PC-9 (cell line): ENCODE results near the gene PALMD. TPM values are rescaled to one million over a fixed set of nuclear protein-coding genes. Genes with fewer than 3 reads are reported as not detected.

ENCODE experiments used
- BruUV-seq: library from RNA; stranded (reverse); fragments of 400-500 nt; replicated peaks from 2 replicates; lab custom pipeline; 2021; lab: Mats Ljungman, UMichigan
- CTCF ChIA-PET: fragments of 300-600 bp; sonication (Branson Sonifier 250); formaldehyde crosslinking; loops from one replicate; lab custom pipeline; 2022; ENCODE audit warnings: antibody characterized with exemption; lab: Charles Lee
- POLR2A ChIA-PET: fragments of 300-600 bp; sonication (Branson Sonifier 250); formaldehyde crosslinking; loops from one replicate; lab custom pipeline; 2022; ENCODE audit warnings: antibody characterized with exemption; ENCODE audit not compliant: unreplicated experiment; lab: Charles Lee
- DNase-seq, 2 experiments: peaks; one replicate each; pipeline versions ENCODE4 v3.0.0 to v3.0.0-alpha.2; 2015 to 2022; ENCODE audit warnings: mixed read lengths in 1 of 2
- H2AFZ ChIP-seq: fragments of 200-600 bp; sonication (generic); 2 replicates; pipeline ENCODE4 v1.8.1; 2017; ENCODE audit warnings: antibody characterized with exemption
- H3F3A ChIP-seq: fragments of 200-600 bp; sonication (generic); 2 replicates; pipeline ENCODE4 v1.8.1; 2017; ENCODE audit warnings: antibody characterized with exemption, mild to moderate bottlenecking, low read depth; ENCODE audit not compliant: insufficient read depth
- H3K27ac ChIP-seq: fragments of 200-600 bp; sonication (generic); 2 replicates; pipeline ENCODE4 v1.6.1; 2016; ENCODE audit warnings: mixed run types
- H3K27me3 ChIP-seq: fragments of 200-600 bp; sonication (generic); 2 replicates; pipeline ENCODE4 v1.6.1; 2016; ENCODE audit warnings: low read depth, mixed run types; ENCODE audit not compliant: insufficient read depth
- H3K36me3 ChIP-seq: fragments of 200-600 bp; sonication (generic); 2 replicates; pipeline ENCODE4 v1.6.1; 2016; ENCODE audit warnings: low read depth, mixed run types
- H3K4me1 ChIP-seq: fragments of 200-600 bp; sonication (generic); replicated peaks from 2 replicates; pipeline ENCODE4 v1.6.1; 2016; ENCODE audit warnings: mixed run types; ENCODE audit not compliant: insufficient read depth
- H3K4me2 ChIP-seq: fragments of 200-600 bp; sonication (generic); 2 replicates; pipeline ENCODE4 v1.6.1; 2017; ENCODE audit warnings: mixed run types
- H3K4me3 ChIP-seq: fragments of 200-600 bp; sonication (generic); 2 replicates; pipeline ENCODE4 v1.6.1; 2016; ENCODE audit warnings: mixed run types
- H3K79me2 ChIP-seq: fragments of 200-600 bp; sonication (generic); 2 replicates; pipeline ENCODE4 v1.6.1; 2017; ENCODE audit warnings: low read depth, mixed run types
- H3K9me2 ChIP-seq: fragments of 200-600 bp; sonication (generic); 2 replicates; pipeline ENCODE4 v1.8.1; 2017; ENCODE audit warnings: mild to moderate bottlenecking; ENCODE audit not compliant: insufficient read depth
- H3K9me3 ChIP-seq: fragments of 200-600 bp; sonication (generic); 2 replicates; pipeline ENCODE4 v1.8.1; 2016; ENCODE audit warnings: low read depth; ENCODE audit not compliant: insufficient read depth
- H4K20me1 ChIP-seq: fragments of 200-600 bp; sonication (generic); 2 replicates; pipeline ENCODE4 v1.8.1; 2017; ENCODE audit not compliant: insufficient read depth
- EZH2 ChIP-seq: fragments of 200-600 bp; sonication (generic); IDR thresholded peaks from 2 replicates; pipeline ENCODE4 v1.8.0; 2017; ENCODE audit warnings: antibody characterized with exemption, low read depth
- intact Hi-C: fragments of 100-400 bp; cut with micrococcal nuclease; formaldehyde crosslinking; loops from one replicate; pipeline ENCODE4 v1.10.0; 2022; ENCODE audit not compliant: unreplicated experiment
- total RNA-seq: library from RNA; stranded (reverse); gene quantifications from 2 replicates; pipeline ENCODE4 v1.2.3, GENCODE V29; 2021
- TF ChIP-seq, protein P1 (sequence below): fragments of 200-600 bp; sonication (generic); conservative IDR thresholded peaks from 2 replicates; pipeline ENCODE4 v1.6.1; 2017; ENCODE audit warnings: mixed run types, antibody characterized with exemption, mild to moderate bottlenecking, moderate library complexity

Gene PALMD
- total RNA-seq, 1 experiment from 2014 or later: 0.68 TPM

DNA sequence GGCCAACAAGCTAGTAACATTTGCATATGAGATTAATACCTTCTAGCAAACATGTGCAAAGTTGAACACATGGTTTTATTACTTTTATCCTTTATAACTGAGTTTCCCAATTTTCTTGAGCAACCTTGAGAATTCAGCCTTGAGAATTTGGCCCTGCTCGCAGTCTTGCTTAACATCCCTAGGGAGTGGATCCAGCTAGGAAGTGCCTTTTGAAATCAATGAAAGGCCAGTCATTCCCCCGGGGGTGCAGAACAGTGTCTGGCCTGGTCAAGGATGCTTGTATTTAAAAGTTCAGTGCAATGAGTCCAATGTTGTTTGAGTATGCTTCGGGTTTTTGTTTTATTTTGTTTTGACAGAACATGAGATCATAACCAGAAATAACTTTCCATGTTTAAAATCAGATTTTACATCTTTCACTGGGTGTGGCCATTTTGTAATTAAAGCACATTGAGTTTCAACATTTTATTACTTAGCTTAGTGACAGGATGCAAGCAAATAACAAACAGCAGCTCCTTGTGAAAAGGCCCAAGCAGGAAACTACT is 16.7 kb downstream of the PALMD start:
- no TSS peak for BruUV-seq
- Histone ChIP-seq H3K27ac (peak overlapping the region; percentile 79), H3K9me2 (no peaks in the 10 kb centered on the region), H3K36me3 (no peaks in the 10 kb centered on the region), H3K4me3 (no peak overlapping the region), H3F3A (peaks cover 39% of the 10 kb centered on the region), H3K27me3 (no peaks in the 10 kb centered on the region), H3K9me3 (no peaks in the 10 kb centered on the region), H2AFZ (no peak overlapping the region), H3K79me2 (no peaks in the 10 kb centered on the region), H3K4me1 (peaks cover 58% of the 10 kb centered on the region), H3K4me2 (peak overlapping the region; percentile 49), H4K20me1 (no peaks in the 10 kb centered on the region)
- intact Hi-C loops: no loop called here
- POLR2A ChIA-PET: no interaction called here
- TF ChIP-seq, protein P1, sequence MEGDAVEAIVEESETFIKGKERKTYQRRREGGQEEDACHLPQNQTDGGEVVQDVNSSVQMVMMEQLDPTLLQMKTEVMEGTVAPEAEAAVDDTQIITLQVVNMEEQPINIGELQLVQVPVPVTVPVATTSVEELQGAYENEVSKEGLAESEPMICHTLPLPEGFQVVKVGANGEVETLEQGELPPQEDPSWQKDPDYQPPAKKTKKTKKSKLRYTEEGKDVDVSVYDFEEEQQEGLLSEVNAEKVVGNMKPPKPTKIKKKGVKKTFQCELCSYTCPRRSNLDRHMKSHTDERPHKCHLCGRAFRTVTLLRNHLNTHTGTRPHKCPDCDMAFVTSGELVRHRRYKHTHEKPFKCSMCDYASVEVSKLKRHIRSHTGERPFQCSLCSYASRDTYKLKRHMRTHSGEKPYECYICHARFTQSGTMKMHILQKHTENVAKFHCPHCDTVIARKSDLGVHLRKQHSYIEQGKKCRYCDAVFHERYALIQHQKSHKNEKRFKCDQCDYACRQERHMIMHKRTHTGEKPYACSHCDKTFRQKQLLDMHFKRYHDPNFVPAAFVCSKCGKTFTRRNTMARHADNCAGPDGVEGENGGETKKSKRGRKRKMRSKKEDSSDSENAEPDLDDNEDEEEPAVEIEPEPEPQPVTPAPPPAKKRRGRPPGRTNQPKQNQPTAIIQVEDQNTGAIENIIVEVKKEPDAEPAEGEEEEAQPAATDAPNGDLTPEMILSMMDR: no peak
- TF ChIP-seq EZH2: no peak
- peak in 1 of 2 experiments; percentile 95 for DNase-seq
- CTCF ChIA-PET: no interaction called here

DNA sequence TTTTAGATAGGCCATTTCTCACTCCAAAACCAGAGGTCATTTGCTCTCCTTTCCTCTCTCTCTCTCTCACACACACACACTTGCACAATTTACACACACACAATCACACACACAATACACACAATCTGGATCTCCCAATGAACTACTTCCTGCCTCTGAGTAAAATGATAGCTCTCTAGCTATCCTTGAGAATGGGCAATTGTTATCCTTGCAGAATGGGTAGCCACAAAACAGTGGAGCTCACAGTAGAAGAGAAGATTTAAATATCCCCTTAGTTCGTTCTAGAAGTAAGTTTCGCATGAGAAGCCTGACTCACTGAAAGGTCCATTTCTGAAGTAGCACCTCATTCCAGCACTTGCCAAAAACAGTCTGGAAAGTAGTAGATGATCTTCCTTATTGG is 17.6 kb downstream of the PALMD start:
- H3K9me3 ChIP-seq: no peaks in the 10 kb centered on the region
- ChIA-PET POLR2A (no interaction called here), CTCF (no interaction called here)
- no TSS peak for BruUV-seq
- no peaks in the 10 kb centered on the region for H3K79me2 ChIP-seq
- H2AFZ ChIP-seq: no peak overlapping the region
- TF ChIP-seq EZH2: no peak
- TF ChIP-seq, protein P1: no peak
- H3K27me3 ChIP-seq: no peaks in the 10 kb centered on the region
- no peak for DNase-seq
- no peaks in the 10 kb centered on the region for H3K36me3 ChIP-seq
- H3K4me2 ChIP-seq: no peak overlapping the region; the same call in 1 of the 2 replicates
- H3K27ac ChIP-seq: peak overlapping the region; percentile 79
- H4K20me1 ChIP-seq: no peaks in the 10 kb centered on the region
- peaks cover 39% of the 10 kb centered on the region for H3F3A ChIP-seq
- H3K4me3 ChIP-seq: no peak overlapping the region
- peaks cover 54% of the 10 kb centered on the region for H3K4me1 ChIP-seq
- intact Hi-C loops: no loop called here
- H3K9me2 ChIP-seq: no peaks in the 10 kb centered on the region

GRCh38 chr1:99665212-99665611 is 19.3 kb downstream of the PALMD start:
- ChIA-PET POLR2A (no interaction called here), CTCF (no interaction called here)
- no peaks in the 10 kb centered on the region for H3K27me3 ChIP-seq
- no peak overlapping the region for H3K4me3 ChIP-seq
- H3K79me2 ChIP-seq: no peaks in the 10 kb centered on the region
- no peak overlapping the region for H3K4me2 ChIP-seq
- no peak overlapping the region for H2AFZ ChIP-seq
- intact Hi-C loops: no loop called here
- no peaks in the 10 kb centered on the region for H3K9me2 ChIP-seq
- no peaks in the 10 kb centered on the region for H3K36me3 ChIP-seq
- peaks cover 27% of the 10 kb centered on the region for H3F3A ChIP-seq
- no peaks in the 10 kb centered on the region for H4K20me1 ChIP-seq
- H3K4me1 ChIP-seq: peaks cover 38% of the 10 kb centered on the region
- no peak overlapping the region for H3K27ac ChIP-seq
- no peak for DNase-seq
- no TSS peak for BruUV-seq
- H3K9me3 ChIP-seq: no peaks in the 10 kb centered on the region
- TF ChIP-seq EZH2: no peak
- TF ChIP-seq, protein P1: no peak
